ENCODE measurements around the gene SYNDIG1. TPM values are rescaled to one million over a fixed set of nuclear protein-coding genes. Genes with fewer than 3 reads are reported as not detected.

The SYNDIG1 gene
- total and polyA plus RNA-seq, 2 of the 4 experiments (the other 2 are of a cell fraction), result not detected

- no peak overlapping the region for H3K9ac ChIP-seq (ENCODE audit: low read depth, low read length)
- H3K27me3 ChIP-seq (ENCODE audit: control insufficient read depth, insufficient read depth, low read length), result peaks cover 2% of the 10 kb centered on the region; the same call in 1 of the 2 replicates
- ChIA-PET CTCF (no interaction called here), POLR2A (ENCODE audit: unreplicated experiment) (no interaction called here)
- in situ Hi-C loops (cut with MboI; ENCODE audit: low sequenced_read_pairs), result no loop called here
- H3K9me3 ChIP-seq (ENCODE audit: control insufficient read depth, insufficient read depth, low read length), result no peaks in the 10 kb centered on the region
- no peaks in the 10 kb centered on the region for H3K79me1 ChIP-seq (ENCODE audit: low read depth in 1 of 2, low read length in 2 of 2)
- no peak overlapping the region for H3K14ac ChIP-seq (replicated peaks; ENCODE audit: low read depth, low read length)
- TF ChIP-seq CEBPB (IDR thresholded peaks at IDR 0.05; ENCODE audit: low read depth, low read length), result no peak
- TF ChIP-seq, protein P1, sequence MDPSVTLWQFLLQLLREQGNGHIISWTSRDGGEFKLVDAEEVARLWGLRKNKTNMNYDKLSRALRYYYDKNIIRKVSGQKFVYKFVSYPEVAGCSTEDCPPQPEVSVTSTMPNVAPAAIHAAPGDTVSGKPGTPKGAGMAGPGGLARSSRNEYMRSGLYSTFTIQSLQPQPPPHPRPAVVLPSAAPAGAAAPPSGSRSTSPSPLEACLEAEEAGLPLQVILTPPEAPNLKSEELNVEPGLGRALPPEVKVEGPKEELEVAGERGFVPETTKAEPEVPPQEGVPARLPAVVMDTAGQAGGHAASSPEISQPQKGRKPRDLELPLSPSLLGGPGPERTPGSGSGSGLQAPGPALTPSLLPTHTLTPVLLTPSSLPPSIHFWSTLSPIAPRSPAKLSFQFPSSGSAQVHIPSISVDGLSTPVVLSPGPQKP (IDR thresholded peaks at IDR 0.05; ENCODE audit: borderline replicate concordance, low read depth, low read length), result no peak
- no peak for TF ChIP-seq MAZ (IDR thresholded peaks at IDR 0.05; ENCODE audit: borderline replicate concordance, low read depth, low read length)
- TF ChIP-seq RAD21 (IDR thresholded peaks at IDR 0.05; ENCODE audit: low read length), result no peak
- TF ChIP-seq MAFK (IDR thresholded peaks at IDR 0.05; ENCODE audit: low read depth, low read length), result no peak
- TF ChIP-seq, protein P2, sequence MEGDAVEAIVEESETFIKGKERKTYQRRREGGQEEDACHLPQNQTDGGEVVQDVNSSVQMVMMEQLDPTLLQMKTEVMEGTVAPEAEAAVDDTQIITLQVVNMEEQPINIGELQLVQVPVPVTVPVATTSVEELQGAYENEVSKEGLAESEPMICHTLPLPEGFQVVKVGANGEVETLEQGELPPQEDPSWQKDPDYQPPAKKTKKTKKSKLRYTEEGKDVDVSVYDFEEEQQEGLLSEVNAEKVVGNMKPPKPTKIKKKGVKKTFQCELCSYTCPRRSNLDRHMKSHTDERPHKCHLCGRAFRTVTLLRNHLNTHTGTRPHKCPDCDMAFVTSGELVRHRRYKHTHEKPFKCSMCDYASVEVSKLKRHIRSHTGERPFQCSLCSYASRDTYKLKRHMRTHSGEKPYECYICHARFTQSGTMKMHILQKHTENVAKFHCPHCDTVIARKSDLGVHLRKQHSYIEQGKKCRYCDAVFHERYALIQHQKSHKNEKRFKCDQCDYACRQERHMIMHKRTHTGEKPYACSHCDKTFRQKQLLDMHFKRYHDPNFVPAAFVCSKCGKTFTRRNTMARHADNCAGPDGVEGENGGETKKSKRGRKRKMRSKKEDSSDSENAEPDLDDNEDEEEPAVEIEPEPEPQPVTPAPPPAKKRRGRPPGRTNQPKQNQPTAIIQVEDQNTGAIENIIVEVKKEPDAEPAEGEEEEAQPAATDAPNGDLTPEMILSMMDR (conservative IDR thresholded peaks at IDR 0.05; ENCODE audit: low read depth, low read length), result no peak
- TF ChIP-seq BHLHE40 (IDR thresholded peaks at IDR 0.05; ENCODE audit: low read depth, low read length), result no peak
- TF ChIP-seq, protein P3, sequence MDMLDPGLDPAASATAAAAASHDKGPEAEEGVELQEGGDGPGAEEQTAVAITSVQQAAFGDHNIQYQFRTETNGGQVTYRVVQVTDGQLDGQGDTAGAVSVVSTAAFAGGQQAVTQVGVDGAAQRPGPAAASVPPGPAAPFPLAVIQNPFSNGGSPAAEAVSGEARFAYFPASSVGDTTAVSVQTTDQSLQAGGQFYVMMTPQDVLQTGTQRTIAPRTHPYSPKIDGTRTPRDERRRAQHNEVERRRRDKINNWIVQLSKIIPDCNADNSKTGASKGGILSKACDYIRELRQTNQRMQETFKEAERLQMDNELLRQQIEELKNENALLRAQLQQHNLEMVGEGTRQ (IDR thresholded peaks at IDR 0.05; ENCODE audit: low read depth, low read length), result no peak
- TF ChIP-seq SMC3 (IDR thresholded peaks at IDR 0.05; ENCODE audit: low read depth, low read length), result no peak
- no peak for TF ChIP-seq NFE2L2 (IDR thresholded peaks at IDR 0.05; ENCODE audit: low read depth, low read length)
- no peak for TF ChIP-seq MXI1 (IDR thresholded peaks at IDR 0.05; ENCODE audit: borderline replicate concordance, low read depth, low read length)
- no peak for TF ChIP-seq RCOR1 (IDR thresholded peaks at IDR 0.05; ENCODE audit: insufficient replicate concordance, low read length)
- TF ChIP-seq CHD1 (IDR thresholded peaks at IDR 0.05; ENCODE audit: low read depth, low read length), result no peak
- no peak for TF ChIP-seq POLR2A (IDR thresholded peaks at IDR 0.05; ENCODE audit: low read depth, low read length)
- no peak overlapping the region for H2AK9ac ChIP-seq (replicated peaks; ENCODE audit: low read depth, low read length, poor library complexity)
- BruUV-seq (replicated peaks), result no TSS peak
- no peak overlapping the region for H3K23ac ChIP-seq (ENCODE audit: low read depth, low read length)
- no peak overlapping the region for H3K27ac ChIP-seq (ENCODE audit: insufficient read depth, low read length)
- intact Hi-C loops (cut with micrococcal nuclease), result no loop called here
- H3K4me2 ChIP-seq (ENCODE audit: low read depth, low read length), result no peak overlapping the region
- no peaks in the 10 kb centered on the region for H3K4me1 ChIP-seq (ENCODE audit: control insufficient read depth, insufficient read depth, low read length)
- no peak overlapping the region for H4K91ac ChIP-seq (ENCODE audit: insufficient read depth, low read depth, low read length)
- H2AFZ ChIP-seq (replicated peaks; ENCODE audit: low read length, poor library complexity), result no peak overlapping the region
- H3K18ac ChIP-seq (ENCODE audit: low read depth, low read length), result no peak overlapping the region
- no peak overlapping the region for H3K56ac ChIP-seq (ENCODE audit: extremely low read depth, insufficient read depth, low read length)
- H3K36me3 ChIP-seq (ENCODE audit: control insufficient read depth, insufficient read depth, low read length), result no peaks in the 10 kb centered on the region
- no peak overlapping the region for H4K5ac ChIP-seq (ENCODE audit: low read depth, low read length)
- no peak overlapping the region for H2BK15ac ChIP-seq (ENCODE audit: low read depth, low read length)
- DNase-seq, result no peak
- H4K8ac ChIP-seq (ENCODE audit: low read depth in 2 of 2, low read length in 2 of 2), result no peak overlapping the region
- no peak overlapping the region for H3K4ac ChIP-seq (ENCODE audit: low read depth, low read length)
- H2BK5ac ChIP-seq (ENCODE audit: low read depth, low read length, poor library complexity, severe bottlenecking), result no peak overlapping the region
- H2BK20ac ChIP-seq (ENCODE audit: low read depth, low read length), result no peak overlapping the region
- H2AK5ac ChIP-seq (ENCODE audit: low read depth, low read length), result no peak overlapping the region
- no peak overlapping the region for H3K4me3 ChIP-seq (ENCODE audit: insufficient read depth, low read depth, low read length)
- no peak for ATAC-seq (ENCODE audit: low read depth)
- no peaks in the 10 kb centered on the region for H3K9me1 ChIP-seq (ENCODE audit: insufficient read depth, low read length)
- WGBS, 2 experiments (ENCODE audit: extremely low coverage in 2 of 2, insufficient read length in 1 of 2), result 53% methylated on average over 5 of the region's 11 CpGs; no CpG with 5 or more reads in 1 of the 2 experiments
- H2BK120ac ChIP-seq (ENCODE audit: low read depth, low read length), result no peak overlapping the region
- no peaks in the 10 kb centered on the region for H4K20me1 ChIP-seq (ENCODE audit: insufficient read depth, low read length)
- dilution Hi-C loops (cut with HindIII; ENCODE audit: low sequenced_read_pairs, unreplicated experiment), result no loop called here
Measured at GRCh38 chr20:24477831-24478547, 8.6 kb downstream of the SYNDIG1 start.

All from IMR-90 (cell line).